Measurements from ENCODE around the gene SLIT1. TPM values are rescaled to one million over a fixed set of nuclear protein-coding genes. Genes with fewer than 3 reads are reported as not detected.
A peak's percentile ranks its signal among the peaks of the same experiment; 100 is the strongest.

SLIT1 gene
- total RNA-seq, 1 donor from 2014 or later, result 55.7 TPM

DNA sequence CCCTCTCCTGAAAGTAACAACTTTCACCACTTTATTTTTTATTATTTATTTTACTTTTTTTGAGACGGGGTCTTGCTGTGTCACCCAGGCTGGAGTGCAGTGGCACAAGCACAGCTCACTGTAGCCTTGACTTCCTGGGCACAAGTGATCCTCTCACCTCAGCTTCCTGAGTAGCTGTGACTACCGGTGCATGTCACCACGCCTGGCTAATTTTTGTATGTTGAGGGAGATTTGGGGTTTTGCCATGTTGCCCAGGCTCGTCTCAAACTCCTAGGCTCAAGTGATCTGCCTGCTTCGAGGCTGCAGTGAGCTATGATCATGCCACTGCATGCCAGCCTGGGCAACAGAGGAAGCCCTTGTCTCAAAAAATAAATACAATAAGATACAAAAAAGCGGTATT is 14.9 kb upstream of the SLIT1 start:
- no peak overlapping the region for H3K27ac Mint-ChIP-seq
- H3K4me1 Mint-ChIP-seq (ENCODE audit: unreplicated experiment), result peaks cover 3% of the 10 kb centered on the region
- DNase-seq (ENCODE audit: extremely low spot score, unreplicated experiment), result no peak
- H3K4me3 Mint-ChIP-seq, result no peak overlapping the region
- no peaks in the 10 kb centered on the region for H3K9me3 Mint-ChIP-seq
- H3K27me3 Mint-ChIP-seq, result peaks cover 36% of the 10 kb centered on the region
- TF ChIP-seq, protein P1, sequence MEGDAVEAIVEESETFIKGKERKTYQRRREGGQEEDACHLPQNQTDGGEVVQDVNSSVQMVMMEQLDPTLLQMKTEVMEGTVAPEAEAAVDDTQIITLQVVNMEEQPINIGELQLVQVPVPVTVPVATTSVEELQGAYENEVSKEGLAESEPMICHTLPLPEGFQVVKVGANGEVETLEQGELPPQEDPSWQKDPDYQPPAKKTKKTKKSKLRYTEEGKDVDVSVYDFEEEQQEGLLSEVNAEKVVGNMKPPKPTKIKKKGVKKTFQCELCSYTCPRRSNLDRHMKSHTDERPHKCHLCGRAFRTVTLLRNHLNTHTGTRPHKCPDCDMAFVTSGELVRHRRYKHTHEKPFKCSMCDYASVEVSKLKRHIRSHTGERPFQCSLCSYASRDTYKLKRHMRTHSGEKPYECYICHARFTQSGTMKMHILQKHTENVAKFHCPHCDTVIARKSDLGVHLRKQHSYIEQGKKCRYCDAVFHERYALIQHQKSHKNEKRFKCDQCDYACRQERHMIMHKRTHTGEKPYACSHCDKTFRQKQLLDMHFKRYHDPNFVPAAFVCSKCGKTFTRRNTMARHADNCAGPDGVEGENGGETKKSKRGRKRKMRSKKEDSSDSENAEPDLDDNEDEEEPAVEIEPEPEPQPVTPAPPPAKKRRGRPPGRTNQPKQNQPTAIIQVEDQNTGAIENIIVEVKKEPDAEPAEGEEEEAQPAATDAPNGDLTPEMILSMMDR (conservative IDR thresholded peaks at IDR 0.05), result no peak
- no peaks in the 10 kb centered on the region for H3K36me3 Mint-ChIP-seq

DNA sequence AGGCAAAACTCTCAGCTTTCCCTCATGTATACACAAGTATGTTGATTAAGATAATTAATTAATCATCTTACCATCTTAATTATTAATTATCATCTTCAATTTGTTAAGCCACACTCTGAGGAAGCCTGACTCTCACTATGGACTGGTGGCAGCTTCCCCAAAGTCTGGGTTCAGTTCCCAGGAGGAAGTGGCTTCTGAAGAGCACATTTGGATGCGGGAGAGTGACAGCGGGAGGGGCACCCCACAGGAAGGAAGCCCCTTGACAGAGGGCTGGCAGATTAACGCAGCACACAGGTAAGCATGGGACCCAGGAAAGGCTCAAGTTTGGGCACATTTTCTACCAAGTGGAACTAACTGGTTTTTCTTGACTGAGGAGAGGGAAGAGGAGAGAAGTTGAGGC is 13.4 kb upstream of the SLIT1 start:
- Mint-ChIP-seq H3K9me3 (no peaks in the 10 kb centered on the region), H3K4me3 (no peak overlapping the region), H3K27me3 (peaks cover 44% of the 10 kb centered on the region), H3K36me3 (no peaks in the 10 kb centered on the region), H3K27ac (no peak overlapping the region), H3K4me1 (ENCODE audit: unreplicated experiment) (peaks cover 8% of the 10 kb centered on the region)
- TF ChIP-seq, protein P1 (conservative IDR thresholded peaks at IDR 0.05), result no peak
- DNase-seq (ENCODE audit: extremely low spot score, unreplicated experiment), result no peak

DNA sequence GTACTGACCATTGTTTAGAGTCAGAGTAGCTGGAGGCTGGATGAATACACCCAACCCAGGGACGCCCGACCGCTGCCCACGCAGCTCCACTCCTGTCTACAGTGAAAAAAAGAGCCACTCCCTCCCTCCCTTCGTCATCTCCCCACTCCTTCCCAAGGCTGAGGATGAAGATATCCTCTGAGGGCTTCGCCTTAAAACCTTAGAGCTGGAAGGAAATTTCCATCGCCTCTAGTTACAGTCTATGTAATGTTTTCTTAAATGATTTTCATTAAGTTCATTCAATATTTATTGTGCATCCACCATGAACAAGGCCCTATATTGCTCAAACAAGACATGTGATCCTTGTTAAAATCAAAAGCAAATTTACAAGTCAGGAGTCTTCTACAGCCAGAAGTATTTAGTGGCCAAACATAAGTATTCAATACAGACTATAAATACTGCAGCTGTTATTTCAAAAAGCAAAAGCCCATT is 11.3 kb upstream of the SLIT1 start:
- DNase-seq (ENCODE audit: extremely low spot score, unreplicated experiment), result no peak
- H3K4me3 Mint-ChIP-seq, result peak overlapping the region; percentile 82

DNA sequence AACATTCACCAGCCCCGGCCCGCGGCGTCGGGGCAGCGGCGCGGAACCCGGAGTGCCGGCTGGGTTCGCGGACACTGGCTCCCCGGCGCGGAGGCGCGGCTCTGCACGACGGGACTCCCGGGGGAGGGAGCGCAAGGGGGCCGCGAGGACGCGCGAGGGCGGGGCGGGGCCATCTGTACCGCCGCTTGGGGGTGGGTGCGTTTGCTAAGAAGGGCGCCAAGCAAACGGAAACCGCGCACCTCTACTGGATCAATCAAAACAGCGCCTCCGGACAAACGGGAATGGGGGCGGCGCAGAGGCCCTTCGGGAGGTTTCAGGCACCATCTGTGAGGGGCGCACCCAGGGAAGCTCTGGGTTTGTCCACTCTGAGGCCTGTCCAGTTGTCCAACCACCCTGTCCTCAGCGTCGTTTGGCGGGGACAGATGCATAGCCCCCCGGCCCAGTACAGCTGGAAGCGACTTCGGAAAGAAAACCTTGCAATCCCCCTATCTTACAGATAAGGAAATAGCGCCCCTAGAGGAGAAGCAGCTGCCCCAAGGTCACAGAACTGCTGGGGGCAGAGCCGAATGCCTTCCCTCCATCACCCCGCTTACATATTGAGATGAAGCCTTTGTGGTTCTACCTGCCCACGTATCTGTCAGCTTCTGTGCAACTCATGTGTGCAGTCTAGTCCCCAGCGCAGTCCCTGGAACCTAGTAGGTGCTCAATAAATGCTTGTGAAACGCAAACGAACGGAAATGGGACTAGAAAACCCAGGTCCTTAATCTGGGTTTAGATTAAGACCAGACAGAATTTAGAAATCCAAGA is 10.7 kb upstream of the SLIT1 start:
- no peak for DNase-seq (ENCODE audit: extremely low spot score, unreplicated experiment)
- H3K27me3 Mint-ChIP-seq, result peaks cover 58% of the 10 kb centered on the region
- no peaks in the 10 kb centered on the region for H3K36me3 Mint-ChIP-seq
- H3K27ac Mint-ChIP-seq, result no peak overlapping the region
- H3K4me3 Mint-ChIP-seq, result peak overlapping the region; percentile 82
- TF ChIP-seq, protein P1 (conservative IDR thresholded peaks at IDR 0.05), result peak; percentile 91
- no peaks in the 10 kb centered on the region for H3K9me3 Mint-ChIP-seq
- H3K4me1 Mint-ChIP-seq (ENCODE audit: unreplicated experiment), result peaks cover 20% of the 10 kb centered on the region

More for the DNA sequence above, 11.3 kb upstream of the SLIT1 start:
- Mint-ChIP-seq H3K4me1 (ENCODE audit: unreplicated experiment) (peaks cover 20% of the 10 kb centered on the region), H3K36me3 (no peaks in the 10 kb centered on the region), H3K27me3 (peaks cover 58% of the 10 kb centered on the region), H3K9me3 (no peaks in the 10 kb centered on the region), H3K27ac (no peak overlapping the region)
- TF ChIP-seq, protein P1 (conservative IDR thresholded peaks at IDR 0.05), result no peak

DNA sequence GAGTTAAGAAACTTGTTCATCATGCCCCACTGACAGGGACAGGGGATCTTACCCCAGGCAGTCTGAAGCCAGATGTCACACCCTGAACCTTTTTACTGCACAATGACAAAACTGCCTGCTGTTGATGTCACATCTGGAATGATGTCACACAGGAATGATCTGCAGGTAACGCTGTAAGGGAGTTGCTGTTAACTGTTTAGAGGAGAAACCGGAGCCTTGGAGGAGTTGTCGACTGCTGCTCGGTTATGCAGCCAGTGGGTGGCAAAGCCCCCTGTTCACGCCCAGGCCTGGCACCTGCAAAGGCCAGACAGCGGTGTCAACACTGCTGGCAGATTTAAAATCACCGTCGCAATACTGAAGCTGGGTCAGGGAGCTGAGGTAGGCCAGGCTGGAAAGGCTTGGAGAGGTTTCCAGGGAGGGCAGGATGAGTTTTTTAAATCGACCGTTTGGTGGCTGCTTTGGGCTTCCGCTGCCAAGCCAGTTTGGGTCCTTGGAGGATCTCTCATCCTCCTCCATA is 10.0 kb upstream of the SLIT1 start:
- peaks cover 54% of the 10 kb centered on the region for H3K27me3 Mint-ChIP-seq
- DNase-seq (ENCODE audit: extremely low spot score, unreplicated experiment), result no peak

More for the DNA sequence above, 10.0 kb upstream of the SLIT1 start:
- Mint-ChIP-seq H3K4me1 (ENCODE audit: unreplicated experiment) (peaks cover 20% of the 10 kb centered on the region), H3K36me3 (no peaks in the 10 kb centered on the region), H3K4me3 (peak overlapping the region; percentile 86), H3K27ac (peak overlapping the region; percentile 59), H3K9me3 (no peaks in the 10 kb centered on the region)
- TF ChIP-seq, protein P1 (conservative IDR thresholded peaks at IDR 0.05), result no peak
